ENCODE data around the gene BPIFB3. TPM values are rescaled to one million over a fixed set of nuclear protein-coding genes. Genes with fewer than 3 reads are reported as not detected.

BPIFB3 gene
- total RNA-seq, 1 donor from 2014 or later: not detected

DNA sequence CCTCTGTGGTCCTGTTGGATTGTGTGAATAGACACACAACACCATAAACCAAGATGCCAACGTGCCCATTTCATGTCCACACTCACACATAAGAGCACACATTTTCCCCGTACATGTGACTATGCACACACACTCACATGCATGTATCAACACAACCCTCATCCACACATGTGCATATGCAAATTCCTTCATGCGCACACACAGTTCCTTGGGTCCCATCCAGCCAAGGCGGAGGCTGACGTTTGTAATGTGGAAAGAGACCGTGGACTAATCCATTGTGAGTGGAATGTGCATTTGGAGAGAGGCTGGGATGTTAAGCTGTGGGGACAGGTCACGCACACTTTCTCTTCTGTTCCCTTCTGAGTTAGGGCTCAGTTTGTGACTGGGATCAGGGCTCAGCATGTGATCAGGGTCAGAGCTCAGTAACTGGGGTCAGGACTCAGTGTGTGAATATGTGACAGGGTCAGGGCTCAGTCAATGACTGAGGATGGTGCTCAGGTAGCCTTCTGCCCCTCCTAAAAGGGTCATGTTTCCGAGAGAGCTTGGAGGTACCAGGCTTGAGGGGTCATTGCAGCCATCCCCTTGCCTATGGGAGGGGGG is 46.8 kb upstream of the BPIFB3 start:
- TF ChIP-seq, protein P1, sequence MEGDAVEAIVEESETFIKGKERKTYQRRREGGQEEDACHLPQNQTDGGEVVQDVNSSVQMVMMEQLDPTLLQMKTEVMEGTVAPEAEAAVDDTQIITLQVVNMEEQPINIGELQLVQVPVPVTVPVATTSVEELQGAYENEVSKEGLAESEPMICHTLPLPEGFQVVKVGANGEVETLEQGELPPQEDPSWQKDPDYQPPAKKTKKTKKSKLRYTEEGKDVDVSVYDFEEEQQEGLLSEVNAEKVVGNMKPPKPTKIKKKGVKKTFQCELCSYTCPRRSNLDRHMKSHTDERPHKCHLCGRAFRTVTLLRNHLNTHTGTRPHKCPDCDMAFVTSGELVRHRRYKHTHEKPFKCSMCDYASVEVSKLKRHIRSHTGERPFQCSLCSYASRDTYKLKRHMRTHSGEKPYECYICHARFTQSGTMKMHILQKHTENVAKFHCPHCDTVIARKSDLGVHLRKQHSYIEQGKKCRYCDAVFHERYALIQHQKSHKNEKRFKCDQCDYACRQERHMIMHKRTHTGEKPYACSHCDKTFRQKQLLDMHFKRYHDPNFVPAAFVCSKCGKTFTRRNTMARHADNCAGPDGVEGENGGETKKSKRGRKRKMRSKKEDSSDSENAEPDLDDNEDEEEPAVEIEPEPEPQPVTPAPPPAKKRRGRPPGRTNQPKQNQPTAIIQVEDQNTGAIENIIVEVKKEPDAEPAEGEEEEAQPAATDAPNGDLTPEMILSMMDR (IDR thresholded peaks at IDR 0.05): no peak
- Mint-ChIP-seq H3K36me3 (ENCODE audit: low read depth) (no peaks in the 10 kb centered on the region), H3K4me3 (ENCODE audit: unreplicated experiment) (no peak overlapping the region), H3K27me3 (ENCODE audit: low read depth) (peaks cover 33% of the 10 kb centered on the region), H3K27ac (ENCODE audit: unreplicated experiment) (no peak overlapping the region), H3K9me3 (ENCODE audit: low read depth) (peaks cover 5% of the 10 kb centered on the region), H3K4me1 (ENCODE audit: low read depth) (peaks cover 3% of the 10 kb centered on the region)
- peak; percentile 25 for DNase-seq (ENCODE audit: low spot score)

DNA sequence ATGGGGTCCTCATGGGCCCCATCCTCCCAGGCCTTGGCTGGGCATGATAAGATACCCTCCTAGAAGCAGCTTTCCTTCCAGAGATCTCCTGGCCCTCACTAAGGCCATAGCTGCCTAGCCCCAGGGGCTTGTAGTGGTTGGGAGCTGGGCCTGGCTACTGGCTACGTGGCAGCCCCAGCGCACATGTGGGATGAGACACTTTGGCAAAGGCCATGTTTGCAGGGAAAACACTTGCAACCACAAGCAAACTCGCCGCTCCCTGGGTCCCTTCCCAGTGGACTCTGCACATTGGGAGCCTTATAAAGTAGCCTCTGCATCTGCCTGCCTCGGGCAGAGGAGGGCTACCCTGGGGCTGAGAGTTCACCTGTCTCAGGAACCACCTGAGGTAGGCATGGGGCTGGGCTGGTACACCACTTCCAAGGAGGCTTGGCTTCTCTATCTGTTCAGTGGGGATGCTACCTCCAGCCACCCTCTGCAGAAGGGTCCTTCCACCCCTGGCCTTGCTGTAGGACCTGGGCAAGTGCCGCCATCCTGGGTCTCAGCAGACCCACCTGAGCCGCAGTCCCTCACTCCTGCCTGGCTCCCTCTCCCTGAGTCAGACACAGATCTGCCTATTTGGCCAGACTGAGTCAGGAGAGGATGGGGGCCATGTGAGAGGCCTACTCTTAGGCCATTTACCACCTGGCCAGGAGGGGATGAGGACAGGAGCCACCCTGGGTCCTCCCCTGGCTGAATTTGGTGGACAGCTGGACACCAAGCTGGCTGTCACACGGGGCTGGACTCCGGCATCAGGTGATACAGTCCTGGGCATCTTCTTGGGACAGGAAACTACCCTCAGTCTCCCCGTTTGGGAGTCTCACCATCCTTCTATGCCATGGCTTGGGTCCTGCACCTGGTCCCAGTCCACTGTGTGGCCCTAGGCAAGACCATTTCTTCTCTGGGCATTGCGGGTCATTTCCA is 46.0 kb upstream of the BPIFB3 start, which contains the start of gene BPIFB2:
TSS of gene BPIFB2 (plus strand) at position 329 of the 960 bp plus-strand sequence. CDS start 871 bp downstream, outside the sequence.
- H3K27ac Mint-ChIP-seq (ENCODE audit: unreplicated experiment): no peak within 1 kb of the TSS

DNA sequence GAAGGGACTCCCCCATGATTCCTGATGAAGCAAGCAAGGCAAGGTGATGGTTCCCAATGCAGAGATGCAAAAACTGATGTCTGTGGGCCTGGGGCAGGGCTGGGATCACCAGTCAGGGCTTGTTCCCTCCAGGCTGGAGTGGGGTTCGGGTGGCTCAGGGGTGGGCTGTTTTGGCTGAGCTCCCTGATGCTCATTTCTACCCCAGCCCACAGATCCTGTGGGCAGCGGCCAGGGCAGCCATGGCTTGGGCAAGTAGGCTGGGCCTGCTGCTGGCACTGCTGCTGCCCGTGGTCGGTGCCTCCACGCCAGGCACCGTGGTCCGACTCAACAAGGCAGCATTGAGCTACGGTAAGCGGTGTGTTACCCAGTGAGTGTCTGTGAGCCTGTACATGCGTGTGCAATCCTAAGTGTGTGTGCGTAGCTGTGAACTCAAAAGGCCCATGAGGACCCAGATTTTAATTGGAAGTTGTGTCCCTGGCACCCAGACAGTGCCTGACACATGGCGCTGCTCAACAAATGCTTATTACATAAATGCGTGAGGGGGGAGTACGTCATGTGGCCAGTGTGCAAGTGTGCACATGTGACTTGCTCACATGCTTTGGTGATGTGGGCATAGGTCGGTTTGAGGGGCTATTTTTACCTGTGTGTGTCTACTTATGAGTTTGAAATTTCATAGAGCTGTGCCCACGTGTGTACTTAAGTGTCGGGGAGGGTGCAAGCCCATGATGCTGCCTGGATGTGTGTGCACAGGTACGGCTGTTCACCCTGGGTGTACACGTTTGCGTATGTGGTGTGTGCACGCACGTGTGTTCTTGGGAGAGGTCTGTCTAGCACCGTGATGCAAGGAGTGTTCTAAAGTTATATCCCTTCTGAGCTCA is 45.1 kb upstream of the BPIFB3 start:
- Mint-ChIP-seq H3K27me3 (ENCODE audit: low read depth) (peaks cover 43% of the 10 kb centered on the region), H3K4me1 (ENCODE audit: low read depth) (peaks cover 3% of the 10 kb centered on the region), H3K4me3 (ENCODE audit: unreplicated experiment) (no peak overlapping the region), H3K36me3 (ENCODE audit: low read depth) (no peaks in the 10 kb centered on the region), H3K27ac (ENCODE audit: unreplicated experiment) (no peak overlapping the region), H3K9me3 (ENCODE audit: low read depth) (peaks cover 5% of the 10 kb centered on the region)
- TF ChIP-seq, protein P1 (IDR thresholded peaks at IDR 0.05): no peak
- peak; percentile 59 for DNase-seq (ENCODE audit: low spot score)

More for the DNA sequence above, 46.0 kb upstream of the BPIFB3 start, which contains the start of gene BPIFB2:
- TF ChIP-seq, protein P1 (IDR thresholded peaks at IDR 0.05): no peak
- Mint-ChIP-seq H3K27me3 (ENCODE audit: low read depth) (peaks cover 38% of the 10 kb centered on the region), H3K4me3 (ENCODE audit: unreplicated experiment) (no peak within 1 kb of the TSS), H3K4me1 (ENCODE audit: low read depth) (peaks cover 3% of the 10 kb centered on the region), H3K36me3 (ENCODE audit: low read depth) (no peaks in the 10 kb centered on the region), H3K9me3 (ENCODE audit: low read depth) (peaks cover 5% of the 10 kb centered on the region)
- DNase-seq (ENCODE audit: low spot score): no peak

DNA sequence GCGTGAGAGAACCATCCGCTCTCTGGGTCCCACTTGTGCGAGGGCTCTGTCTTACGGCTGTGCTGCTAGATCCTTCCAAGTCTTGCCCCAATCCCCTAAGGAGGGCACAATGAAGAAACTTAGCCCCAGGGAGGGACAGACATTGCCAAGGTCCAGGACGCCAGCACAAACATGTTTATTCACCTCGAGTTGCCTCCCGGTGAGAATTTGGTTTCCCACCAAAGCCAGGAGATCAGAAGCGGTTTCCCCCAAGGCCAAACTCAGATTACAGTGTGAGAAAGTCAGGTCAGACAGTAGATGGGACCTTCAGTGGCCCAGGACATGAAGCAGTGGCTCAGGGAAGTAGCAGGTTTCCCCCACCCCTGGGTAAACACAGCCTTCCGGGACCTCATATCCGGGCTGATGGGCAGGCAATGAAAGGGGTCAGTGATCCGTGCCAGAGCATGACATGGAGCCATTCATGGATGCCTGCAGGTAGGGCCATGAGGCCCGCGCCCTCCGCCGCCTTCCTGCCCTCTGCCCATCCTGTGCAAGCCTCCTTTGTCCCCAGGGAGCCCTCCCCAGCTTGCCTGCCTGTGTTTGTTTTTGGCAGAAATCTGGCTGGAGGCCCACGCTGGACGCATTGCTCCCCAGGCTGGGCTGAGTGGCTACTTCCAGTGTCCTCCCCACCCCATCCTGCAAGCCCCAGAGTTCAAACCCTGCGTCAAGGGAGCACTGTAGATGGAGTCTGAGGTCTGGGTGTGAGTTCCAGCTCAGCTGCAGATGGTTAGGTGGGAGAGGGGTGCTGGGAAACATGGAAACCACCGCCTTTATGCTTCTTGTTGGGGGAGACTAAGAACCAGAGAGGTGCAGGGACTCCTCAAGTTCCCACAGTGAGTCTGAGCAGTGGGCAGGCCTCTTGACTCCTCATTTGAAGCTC is 44.2 kb upstream of the BPIFB3 start:
- Mint-ChIP-seq H3K9me3 (ENCODE audit: low read depth) (peaks cover 5% of the 10 kb centered on the region), H3K27ac (ENCODE audit: unreplicated experiment) (no peak overlapping the region), H3K36me3 (ENCODE audit: low read depth) (no peaks in the 10 kb centered on the region), H3K4me1 (ENCODE audit: low read depth) (peaks cover 3% of the 10 kb centered on the region), H3K27me3 (ENCODE audit: low read depth) (peaks cover 45% of the 10 kb centered on the region), H3K4me3 (ENCODE audit: unreplicated experiment) (no peak overlapping the region)
- DNase-seq (ENCODE audit: low spot score): peak; percentile 78
- TF ChIP-seq, protein P1 (IDR thresholded peaks at IDR 0.05): no peak

Data from chondrocyte (in vitro differentiated cells).